Measurements from ENCODE around the gene RUFY3. TPM values are rescaled to one million over a fixed set of nuclear protein-coding genes. Genes with fewer than 3 reads are reported as not detected.
"Not testable (repeated sequence)": the region's sequence is repeated elsewhere in the genome, so short reads cannot be mapped to it uniquely, and the experiment has no call there.

Gene RUFY3
- total RNA-seq, 1 donor: 60.5 TPM

DNA sequence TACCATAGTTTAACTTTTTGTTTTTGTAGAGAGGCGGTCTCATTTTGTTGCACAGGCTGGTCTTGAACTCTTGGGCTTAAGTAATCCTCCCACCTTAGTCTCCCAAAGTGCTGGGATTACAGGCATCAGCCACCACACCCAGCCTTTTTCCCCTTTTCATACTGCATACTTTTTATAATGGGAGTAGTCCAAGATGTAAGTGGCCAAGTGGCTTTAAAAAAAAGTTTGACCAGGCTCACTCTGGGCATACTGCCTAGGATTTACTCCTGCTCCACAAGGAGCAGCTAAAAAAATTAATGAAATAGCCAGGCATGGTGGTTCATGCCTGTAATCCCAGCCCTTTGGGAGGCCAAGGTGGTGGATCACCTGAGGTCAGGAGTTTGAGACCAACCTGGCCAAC is 111.9 kb downstream of the RUFY3 start:
- TF ChIP-seq, protein P1, sequence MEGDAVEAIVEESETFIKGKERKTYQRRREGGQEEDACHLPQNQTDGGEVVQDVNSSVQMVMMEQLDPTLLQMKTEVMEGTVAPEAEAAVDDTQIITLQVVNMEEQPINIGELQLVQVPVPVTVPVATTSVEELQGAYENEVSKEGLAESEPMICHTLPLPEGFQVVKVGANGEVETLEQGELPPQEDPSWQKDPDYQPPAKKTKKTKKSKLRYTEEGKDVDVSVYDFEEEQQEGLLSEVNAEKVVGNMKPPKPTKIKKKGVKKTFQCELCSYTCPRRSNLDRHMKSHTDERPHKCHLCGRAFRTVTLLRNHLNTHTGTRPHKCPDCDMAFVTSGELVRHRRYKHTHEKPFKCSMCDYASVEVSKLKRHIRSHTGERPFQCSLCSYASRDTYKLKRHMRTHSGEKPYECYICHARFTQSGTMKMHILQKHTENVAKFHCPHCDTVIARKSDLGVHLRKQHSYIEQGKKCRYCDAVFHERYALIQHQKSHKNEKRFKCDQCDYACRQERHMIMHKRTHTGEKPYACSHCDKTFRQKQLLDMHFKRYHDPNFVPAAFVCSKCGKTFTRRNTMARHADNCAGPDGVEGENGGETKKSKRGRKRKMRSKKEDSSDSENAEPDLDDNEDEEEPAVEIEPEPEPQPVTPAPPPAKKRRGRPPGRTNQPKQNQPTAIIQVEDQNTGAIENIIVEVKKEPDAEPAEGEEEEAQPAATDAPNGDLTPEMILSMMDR (IDR thresholded peaks at IDR 0.05; ENCODE audit: insufficient read depth, low read depth, low read length): no peak
- DNase-seq (ENCODE audit: low read depth): no peak
- H3K4me3 ChIP-seq (ENCODE audit: low read depth, low read length): no peak overlapping the region

DNA sequence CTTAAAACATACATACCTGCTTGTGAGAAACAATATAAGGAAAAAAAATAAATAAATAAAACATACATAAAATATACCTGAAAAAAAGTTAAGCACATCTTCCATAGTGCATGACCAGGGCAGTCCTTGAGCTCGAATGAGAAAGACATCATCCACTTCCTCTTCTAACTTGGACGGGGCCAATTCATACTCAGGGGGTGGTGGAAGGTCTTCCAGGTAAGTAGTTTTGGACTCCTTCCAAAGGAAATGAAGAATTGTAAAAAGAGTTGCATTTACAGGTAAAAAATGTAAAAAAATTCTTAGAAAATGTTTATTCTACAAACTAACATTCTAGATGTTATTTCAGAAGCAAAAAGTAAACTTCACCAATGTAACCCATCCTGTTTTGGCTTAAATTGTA is 114.3 kb downstream of the RUFY3 start:
- TF ChIP-seq, protein P1 (IDR thresholded peaks at IDR 0.05; ENCODE audit: insufficient read depth, low read depth, low read length): no peak
- no peak overlapping the region for H3K4me3 ChIP-seq (ENCODE audit: low read depth, low read length)
- DNase-seq (ENCODE audit: low read depth): no peak

DNA sequence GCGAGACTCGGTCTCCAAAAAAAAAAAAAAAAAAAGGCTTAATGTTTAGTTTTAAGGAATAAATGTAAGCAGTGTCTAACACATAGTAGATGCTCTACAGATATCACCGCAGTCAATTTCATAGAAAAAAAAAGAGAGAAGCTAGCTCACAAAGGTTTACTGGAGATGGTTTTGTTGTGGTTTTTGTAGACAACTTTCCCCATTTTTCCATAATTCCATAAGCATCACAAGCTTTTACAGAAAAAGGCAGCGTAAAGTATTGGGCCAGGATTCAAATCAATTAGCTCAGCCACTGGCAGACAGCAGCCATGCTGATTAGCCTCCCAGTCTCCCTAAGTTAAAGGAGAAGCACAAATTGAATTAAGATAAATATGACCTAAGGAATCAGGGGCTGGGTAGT is 116.4 kb downstream of the RUFY3 start:
- TF ChIP-seq, protein P1 (IDR thresholded peaks at IDR 0.05; ENCODE audit: insufficient read depth, low read depth, low read length): no peak
- DNase-seq (ENCODE audit: low read depth): peak; percentile 27
- peak overlapping the region; percentile 91 for H3K4me3 ChIP-seq (ENCODE audit: low read depth, low read length)

DNA sequence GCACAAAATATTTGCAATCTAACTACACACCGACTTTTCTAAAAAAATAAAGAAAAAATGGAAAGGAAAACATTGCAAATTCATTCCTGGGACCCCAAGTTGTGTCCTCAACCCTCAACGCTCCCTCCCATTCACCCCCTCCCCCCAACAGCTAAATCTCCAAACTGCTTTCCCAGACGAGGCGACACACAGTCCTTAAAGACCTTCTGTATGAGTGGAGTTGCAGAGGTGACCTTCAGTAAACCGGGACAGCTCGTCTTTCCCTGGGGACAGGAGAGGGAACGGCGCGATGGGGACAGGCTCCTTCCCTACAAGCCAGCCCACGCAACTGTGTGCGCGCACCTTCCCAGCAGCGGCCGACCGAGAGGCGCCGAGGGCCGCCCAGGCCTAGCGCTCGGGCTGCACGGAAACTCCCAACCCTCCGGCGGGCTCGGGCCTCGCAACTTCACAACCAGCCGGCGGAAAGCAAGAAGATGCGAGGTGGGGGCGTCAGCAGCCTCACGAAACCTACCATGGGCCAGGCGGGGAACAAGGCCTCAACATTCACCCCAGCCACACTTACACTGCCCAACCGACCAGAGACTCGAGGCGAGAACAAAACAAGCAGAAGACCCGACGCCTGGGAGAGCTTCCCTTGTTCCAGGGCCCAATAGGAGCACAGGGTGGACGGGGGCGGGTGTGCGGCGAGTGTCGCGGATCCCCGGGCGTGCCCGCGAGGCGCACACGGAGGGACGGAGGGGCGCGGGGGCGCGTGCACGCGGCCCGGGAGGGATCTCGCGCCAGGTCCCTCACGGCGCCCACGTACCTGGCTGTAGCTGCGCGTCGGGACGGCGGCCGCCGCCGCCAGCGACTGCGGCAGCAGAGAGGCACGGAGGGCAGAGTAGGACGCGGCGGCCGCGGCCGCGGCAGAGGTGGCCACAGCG is 117.2 kb downstream of the RUFY3 start:
- H3K4me3 ChIP-seq (ENCODE audit: low read depth, low read length): peak overlapping the region; percentile 91
- peak; percentile 64 for DNase-seq (ENCODE audit: low read depth)
- TF ChIP-seq, protein P1 (IDR thresholded peaks at IDR 0.05; ENCODE audit: insufficient read depth, low read depth, low read length): no peak

DNA sequence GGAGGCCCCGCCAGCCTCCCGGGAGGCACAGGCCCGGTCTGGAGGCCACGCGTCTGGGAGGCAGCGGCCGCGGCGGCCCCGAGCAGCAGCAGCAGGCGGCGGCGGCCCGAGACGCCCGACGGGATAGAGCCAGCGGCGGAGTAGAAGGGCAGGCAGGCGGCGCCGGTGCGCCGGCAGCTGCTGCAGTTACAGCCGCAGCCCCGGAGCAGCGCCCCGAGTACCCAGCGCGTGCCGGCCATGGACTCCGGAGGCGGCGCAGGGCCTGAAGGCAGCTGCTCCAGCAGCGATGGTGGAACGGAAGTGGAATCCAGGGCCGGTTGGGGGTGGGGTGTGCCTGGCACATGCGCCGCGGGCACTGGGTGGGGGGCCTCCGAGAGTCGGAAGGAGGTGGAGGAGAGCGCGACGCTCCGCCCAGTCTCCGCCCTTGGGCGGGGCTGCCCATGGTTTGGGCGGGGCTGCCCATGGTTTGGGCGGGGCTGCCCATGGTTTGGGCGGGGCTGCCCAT is 117.9 kb downstream of the RUFY3 start, which contains the start of gene GRSF1:
Gene GRSF1 (minus strand): TSS at position 302 of the 505 bp plus-strand sequence. CDS start 63 bp downstream, at position 239.
- TF ChIP-seq, protein P1 (IDR thresholded peaks at IDR 0.05; ENCODE audit: insufficient read depth, low read depth, low read length): no peak
- DNase-seq (ENCODE audit: low read depth): peak; percentile 95
- H3K4me3 ChIP-seq (ENCODE audit: low read depth, low read length): peak within 1 kb of the TSS; percentile 91

DNA sequence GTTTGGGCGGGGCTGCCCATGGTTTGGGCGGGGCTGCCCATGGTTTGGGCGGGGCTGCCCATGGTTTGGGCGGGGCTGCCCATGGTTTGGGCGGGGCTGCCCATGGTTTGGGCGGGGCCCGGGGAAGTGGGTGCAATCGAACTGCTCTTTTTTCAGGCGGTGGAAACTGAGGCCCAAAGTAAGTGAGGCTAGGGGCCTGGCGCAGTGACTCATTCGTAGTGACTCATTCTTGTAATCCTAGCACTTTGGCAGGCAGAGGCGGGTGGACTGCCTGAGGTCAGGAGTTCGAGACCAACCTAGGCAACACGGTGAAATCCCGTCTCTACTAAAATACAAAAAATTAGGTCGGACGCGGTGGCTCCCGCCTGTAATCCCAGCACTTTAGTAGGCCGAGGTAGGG is 118.4 kb downstream of the RUFY3 start:
- H3K4me3 ChIP-seq (ENCODE audit: low read depth, low read length): not testable (repeated sequence)
- peak; percentile 63 for DNase-seq (ENCODE audit: low read depth)

DNA sequence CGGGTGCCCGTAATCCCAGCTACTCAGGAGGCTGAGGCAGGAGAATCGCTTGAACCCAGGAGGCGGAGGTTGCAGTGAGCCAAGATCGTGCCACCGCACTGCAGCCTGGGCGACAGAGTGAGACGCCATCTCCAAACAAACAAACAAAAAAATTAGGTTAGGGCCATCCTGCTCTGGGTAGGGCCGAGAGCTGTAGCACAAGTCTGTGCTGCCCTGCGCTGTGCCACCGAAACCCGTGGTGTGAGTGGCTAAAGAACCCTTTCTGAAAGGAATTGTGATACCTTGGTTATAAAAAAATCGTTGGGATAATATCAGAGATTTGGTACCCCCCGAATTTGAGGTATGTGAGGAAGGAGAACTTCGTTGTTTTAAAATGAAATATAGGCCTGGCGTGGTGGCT is 118.9 kb downstream of the RUFY3 start:
- DNase-seq (ENCODE audit: low read depth); H3K4me3 ChIP-seq (ENCODE audit: low read depth, low read length): not testable (repeated sequence)
